Raji (cell line): ENCODE data around the gene CYP26C1.

Experiments used
- POLR2A ChIP-seq: IDR thresholded peaks from 2 replicates; pipeline ENCODE4 v1.6.1; 2011; ENCODE audit warnings: low read depth, low read length, control low read depth; ENCODE audit not compliant: insufficient read depth

Gene CYP26C1

GRCh38 chr10:93071177-93071472 lies 10.5 kb downstream of the CYP26C1 start:
- no peak for TF ChIP-seq POLR2A

DNA sequence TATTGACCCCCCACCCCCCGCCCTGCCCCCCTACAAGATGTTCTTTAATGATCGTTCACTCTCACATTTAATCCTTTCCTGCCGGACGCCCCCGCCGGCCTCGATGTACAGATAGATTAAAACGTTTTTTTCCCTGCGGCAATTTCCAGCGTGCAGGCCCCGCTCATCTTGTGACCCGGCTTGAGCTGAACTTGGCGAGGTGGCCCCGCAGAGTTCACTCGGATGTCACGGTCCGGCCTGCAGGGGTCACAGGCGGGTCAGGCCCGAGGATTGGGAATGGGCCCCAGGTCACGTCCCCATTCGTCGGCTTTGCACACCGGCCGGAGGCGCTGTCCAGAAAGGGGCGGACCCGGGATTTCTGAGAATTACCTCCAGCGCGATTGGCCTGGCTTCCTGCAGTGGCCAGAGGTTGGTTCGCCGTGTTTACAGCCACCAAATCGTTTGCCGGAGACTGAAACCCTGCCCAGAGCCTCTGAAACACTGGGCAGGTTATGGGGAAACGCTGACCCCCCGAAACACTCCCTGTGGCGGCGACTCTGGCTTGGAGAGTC lies 11.2 kb downstream of the CYP26C1 start:
- TF ChIP-seq POLR2A = no peak

DNA sequence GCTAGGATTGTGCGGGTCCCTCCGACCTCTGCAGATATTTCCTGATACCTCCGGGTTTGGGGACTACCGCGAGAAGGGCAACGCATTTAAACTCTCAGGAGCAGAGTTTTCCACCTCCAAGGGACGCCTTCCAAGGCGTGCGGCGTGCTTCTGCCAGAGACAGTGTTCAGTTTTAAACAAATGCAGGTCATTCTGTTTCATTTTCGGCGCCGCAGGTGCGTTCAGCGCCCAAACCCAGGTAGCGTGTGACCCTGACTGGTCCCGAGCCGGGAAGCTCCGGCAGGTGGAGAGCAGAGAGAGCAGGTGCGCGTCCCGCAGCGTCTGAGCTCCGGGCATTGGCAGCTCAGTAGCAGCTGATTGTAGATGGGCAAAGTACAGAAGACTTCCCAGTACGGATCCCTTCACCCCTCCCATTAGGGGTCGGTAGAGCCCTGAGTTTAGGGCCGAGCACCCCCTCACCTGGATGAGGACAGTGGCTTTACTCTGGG lies 11.7 kb downstream of the CYP26C1 start:
- no peak for TF ChIP-seq POLR2A

DNA sequence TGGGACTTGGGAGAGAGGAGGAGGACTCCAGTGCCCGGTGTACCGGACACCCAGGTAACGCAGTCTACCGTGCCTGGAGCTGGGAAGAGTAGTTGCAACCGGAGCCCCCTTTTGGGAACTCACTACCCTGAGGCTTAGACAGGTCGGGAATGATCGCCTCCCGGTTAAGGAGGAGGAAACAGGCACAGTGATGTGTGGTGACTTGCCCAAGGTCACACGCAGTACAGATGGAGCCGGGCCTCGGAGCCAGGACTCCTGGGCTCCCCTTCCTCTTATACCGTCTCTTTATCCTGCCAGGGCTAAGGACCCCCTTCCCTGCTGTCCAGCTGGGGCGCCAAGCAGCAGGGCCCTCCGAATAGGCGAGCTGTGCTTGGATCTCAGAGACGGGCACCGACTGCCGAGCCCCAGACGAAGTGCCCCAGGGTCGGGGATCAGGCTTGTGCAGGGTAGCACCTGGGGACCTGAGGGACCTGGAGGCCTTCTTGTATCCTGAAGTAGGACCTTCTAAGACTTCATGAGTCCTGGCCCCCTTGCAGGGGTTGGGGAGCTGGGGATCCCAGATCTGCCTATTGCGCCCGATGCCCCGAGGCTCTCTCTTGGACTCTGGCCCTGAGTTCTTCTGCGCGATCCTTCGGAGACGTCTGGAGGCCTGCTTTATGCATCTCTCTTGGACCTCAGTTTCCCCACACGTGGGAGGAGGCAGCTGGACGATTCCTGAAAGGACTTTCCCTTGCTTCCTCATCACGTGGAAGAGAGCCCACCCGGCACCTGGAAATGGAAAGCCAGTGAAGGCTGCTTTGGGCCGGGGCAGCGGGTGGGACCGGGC lies 12.3 kb downstream of the CYP26C1 start:
- no peak for TF ChIP-seq POLR2A

DNA sequence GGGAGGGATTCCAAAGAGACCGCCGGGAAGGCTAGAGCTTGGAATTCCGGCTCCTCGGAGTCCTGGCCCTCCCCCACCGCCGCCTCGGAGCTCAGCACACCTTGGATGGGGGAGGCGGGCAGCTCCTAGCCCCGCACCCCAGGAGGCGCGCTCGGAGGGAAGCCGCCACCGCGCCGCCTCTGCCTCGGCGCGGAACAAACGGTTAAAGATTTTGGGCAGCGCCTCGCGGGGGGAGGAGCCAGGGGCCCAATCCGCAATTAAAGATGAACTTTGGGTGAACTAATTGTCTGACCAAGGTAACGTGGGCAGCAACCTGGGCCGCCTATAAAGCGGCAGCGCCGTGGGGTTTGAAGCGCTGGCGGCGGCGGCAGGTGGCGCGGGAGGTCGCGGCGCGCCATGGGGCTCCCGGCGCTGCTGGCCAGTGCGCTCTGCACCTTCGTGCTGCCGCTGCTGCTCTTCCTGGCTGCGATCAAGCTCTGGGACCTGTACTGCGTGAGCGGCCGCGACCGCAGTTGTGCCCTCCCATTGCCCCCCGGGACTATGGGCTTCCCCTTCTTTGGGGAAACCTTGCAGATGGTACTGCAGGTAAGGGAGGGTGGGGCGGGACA lies 13.0 kb downstream of the CYP26C1 start, which contains the start of gene CYP26A1:
CYP26A1 (plus strand) TSS at position 355 of the 608 bp plus-strand sequence; CDS start at position 397, 42 bp downstream.
- TF ChIP-seq POLR2A = no peak

DNA sequence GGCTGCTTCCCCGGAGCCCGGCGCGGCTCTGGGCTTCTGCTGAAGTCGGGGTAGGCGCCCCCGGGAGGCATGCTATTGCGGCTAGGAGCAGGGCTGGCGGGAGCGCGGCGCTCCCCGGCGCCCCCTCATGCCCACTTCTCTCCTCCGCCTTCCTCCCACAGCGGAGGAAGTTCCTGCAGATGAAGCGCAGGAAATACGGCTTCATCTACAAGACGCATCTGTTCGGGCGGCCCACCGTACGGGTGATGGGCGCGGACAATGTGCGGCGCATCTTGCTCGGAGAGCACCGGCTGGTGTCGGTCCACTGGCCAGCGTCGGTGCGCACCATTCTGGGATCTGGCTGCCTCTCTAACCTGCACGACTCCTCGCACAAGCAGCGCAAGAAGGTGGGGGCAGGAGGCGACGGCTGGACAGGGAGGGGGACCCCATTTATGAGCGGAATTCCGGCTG lies 13.6 kb downstream of the CYP26C1 start:
- no peak for TF ChIP-seq POLR2A

GRCh38 chr10:93074597-93075368 lies 14.2 kb downstream of the CYP26C1 start:
- TF ChIP-seq POLR2A = no peak

DNA sequence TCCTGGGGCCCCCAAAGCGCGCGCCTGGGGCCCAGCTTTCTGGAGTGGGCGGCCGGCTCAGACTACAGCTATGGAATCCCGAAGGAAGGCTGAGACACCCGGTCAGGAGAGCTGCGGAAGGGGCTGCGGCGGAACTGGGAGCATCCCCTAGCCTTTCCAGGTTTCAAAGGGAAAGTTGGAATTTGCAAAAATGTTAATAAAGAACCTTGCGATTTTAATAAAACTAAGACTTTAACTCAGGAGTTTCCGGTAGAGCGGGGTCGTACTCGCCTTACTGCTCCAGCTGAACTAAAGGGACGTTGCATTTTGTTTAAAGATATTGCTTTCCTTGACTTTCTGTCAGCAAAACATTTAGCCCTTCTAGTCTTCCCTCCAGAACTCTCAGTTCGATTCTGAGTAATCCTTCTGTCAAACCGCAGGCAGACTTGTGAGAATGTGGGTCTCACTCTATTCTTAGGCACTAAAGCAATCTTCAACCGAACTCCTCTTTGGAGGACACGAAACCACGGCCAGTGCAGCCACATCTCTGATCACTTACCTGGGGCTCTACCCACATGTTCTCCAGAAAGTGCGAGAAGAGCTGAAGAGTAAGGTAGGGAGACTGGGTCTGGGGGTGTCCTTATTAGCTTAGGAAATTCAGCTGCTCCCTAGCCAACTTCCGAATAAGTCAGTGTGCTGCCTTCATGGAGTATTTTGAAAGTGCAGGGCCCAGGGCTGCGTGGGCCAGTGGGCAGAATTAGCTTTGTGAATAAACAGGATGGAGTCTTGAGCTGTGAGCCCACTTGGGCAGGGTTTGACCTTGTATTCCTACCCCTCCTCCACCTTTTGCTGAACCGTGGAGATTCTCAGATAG lies 15.0 kb downstream of the CYP26C1 start:
- no peak for TF ChIP-seq POLR2A

DNA sequence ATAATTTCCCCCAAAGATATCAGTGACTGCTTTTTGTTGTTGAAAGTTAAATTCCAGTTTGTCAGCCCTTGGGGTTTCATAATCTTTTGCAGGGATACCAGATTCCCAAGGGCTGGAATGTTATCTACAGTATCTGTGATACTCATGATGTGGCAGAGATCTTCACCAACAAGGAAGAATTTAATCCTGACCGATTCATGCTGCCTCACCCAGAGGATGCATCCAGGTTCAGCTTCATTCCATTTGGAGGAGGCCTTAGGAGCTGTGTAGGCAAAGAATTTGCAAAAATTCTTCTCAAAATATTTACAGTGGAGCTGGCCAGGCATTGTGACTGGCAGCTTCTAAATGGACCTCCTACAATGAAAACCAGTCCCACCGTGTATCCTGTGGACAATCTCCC lies 16.3 kb downstream of the CYP26C1 start:
- no peak for TF ChIP-seq POLR2A

DNA sequence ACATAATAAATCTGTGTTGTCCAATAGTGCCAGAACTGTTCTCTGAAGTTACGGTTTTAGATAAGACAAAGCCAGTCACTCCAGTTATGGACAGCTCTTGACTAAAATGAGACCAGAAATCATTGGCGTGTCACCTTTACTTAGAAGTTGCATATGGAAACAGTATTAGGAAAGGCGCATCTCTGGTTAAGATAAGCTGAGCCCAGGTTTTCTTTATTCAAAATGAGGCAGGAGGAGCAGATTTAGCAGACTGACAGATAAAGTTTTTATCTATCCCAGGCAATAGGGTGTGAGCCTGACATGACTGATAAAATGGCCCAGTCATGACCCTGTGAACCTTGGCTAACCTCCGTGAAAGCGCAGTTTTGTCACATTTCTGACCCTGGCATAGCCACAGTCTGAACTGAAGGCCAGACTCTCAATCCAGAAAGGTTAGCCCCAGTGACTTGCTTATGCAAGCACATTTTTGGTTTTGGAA lies 17.3 kb downstream of the CYP26C1 start:
- no peak for TF ChIP-seq POLR2A

DNA sequence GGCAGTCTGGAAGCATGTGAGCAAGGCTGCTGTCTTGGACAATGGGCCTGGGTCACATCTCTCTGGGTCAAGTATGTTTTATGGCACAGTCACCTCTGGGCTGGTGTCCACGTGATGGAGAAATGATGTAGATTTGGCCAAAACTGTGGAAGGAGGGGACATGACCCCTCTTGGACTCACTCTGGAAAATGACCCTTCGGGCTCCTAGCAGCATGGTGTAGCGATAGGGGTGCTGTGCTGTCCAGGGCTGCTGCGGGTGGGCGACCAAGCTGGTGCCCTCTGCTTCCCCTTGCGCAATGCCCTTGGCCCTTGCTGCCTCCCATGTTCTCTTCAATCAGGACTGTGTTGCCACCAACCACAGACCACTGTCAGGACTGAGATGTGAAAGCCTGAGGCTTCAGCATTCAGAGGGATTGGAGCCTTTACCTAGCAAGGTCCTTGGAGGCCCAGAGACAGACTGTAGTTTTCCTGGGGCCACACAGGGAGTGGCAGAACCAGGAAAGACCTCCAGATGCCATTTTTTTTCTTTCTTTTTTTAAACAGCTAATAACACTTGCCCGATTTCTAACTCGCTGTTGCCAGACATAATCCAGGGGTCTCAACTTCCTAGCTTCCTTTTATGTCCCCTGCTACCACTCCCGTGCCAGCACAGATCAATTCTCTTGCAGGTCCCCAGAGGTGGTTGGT lies 19.2 kb downstream of the CYP26C1 start:
- no peak for TF ChIP-seq POLR2A

DNA sequence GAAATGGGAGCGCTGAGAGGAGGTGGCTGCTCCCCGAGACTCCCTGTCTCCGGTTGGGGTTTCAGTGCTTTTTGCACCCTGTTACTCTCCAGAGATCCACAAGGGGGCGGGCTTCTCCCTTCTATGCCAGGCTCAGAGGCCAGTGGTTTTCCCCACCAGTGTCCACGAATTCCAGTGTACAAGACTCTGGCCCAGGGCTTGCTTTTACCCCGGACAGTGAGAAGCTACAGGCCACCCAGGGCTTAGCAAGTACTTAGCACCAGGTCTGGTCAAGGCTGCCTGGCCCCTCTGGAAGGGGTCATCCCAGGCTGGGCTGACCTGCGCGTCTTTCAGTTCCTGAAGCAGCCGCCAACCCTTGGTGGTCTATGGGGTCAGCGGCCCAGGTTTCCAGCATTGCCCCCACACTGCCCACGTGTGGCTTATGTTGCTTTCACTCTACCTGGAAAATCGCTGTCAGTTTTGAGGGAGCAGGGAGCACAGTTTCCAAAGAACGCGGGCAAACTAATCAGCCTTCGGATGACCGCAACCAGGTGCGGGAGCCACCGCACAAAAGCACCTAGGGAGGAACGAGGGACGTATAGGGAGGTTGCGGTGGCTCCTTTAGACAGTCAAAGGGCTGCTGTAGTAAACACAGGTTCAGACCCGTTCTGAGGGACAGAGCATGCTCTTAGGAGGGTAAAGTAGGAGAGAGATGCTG lies 19.9 kb downstream of the CYP26C1 start:
- TF ChIP-seq POLR2A = no peak

DNA sequence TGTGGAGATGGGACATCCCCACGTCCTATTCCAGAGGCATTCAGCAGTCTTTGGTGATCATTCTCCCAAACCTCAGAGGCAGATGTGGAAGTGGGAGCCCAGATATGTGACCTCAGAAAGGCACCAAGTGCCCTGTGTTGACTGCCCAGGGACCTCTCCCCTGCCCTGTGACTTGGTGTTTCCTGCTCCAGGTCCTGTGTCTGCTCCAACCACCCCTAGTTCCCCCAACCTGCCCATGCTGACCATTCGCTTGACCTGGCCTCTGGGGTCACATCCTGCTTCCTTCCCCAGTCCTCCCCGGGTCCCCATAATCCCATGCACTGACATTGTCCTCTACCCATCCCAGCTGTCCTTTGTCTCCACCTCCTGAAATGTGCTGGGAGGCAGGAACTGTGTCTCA lies 20.7 kb downstream of the CYP26C1 start:
- no peak for TF ChIP-seq POLR2A
